ENCODE measurements around the gene TAF1.
"Not testable (repeated sequence)": the region's sequence is repeated elsewhere in the genome, so short reads cannot be mapped to it uniquely, and the experiment has no call there.

Gene TAF1

GRCh38 chrX:71482228-71482958 lies 116.2 kb downstream of the TAF1 start:
- DNase-seq = no peak
- Histone ChIP-seq H3K9me3 (ENCODE audit: control extremely low read depth in 1 of 5, control insufficient read depth in 4 of 5, insufficient read depth in 2 of 5, low read depth in 1 of 5, low read length in 4 of 5) (no peaks in the 10 kb centered on the region), H3K4me3 (ENCODE audit: control insufficient read depth in 1 of 7, extremely low read depth in 1 of 7, insufficient read depth in 4 of 7, low read depth in 2 of 7, low read length in 6 of 7) (no peak overlapping the region), H3K4me1 (ENCODE audit: control extremely low read depth in 1 of 4, control insufficient read depth in 4 of 4, insufficient read depth in 4 of 4, low read length in 3 of 4) (no peaks in the 10 kb centered on the region), H3K36me3 (ENCODE audit: control insufficient read depth in 4 of 4, insufficient read depth in 4 of 4, low read length in 3 of 4) (peaks cover 0 to 2% (median 0%) of the 10 kb centered on the region in 4 experiments), H3K27ac (ENCODE audit: insufficient read depth in 1 of 2, low read depth in 1 of 2, low read length in 2 of 2, poor library complexity in 1 of 2, severe bottlenecking in 2 of 2) (no peak overlapping the region), H3K27me3 (replicated peaks in 2 of 5; ENCODE audit: control insufficient read depth in 4 of 5, insufficient read depth in 5 of 5, low read length in 4 of 5) (no peaks in the 10 kb centered on the region)
- POLR2A ChIA-PET = no interaction called here
- 94% methylated on average over 2 of the region's 4 CpGs for WGBS (ENCODE audit: insufficient coverage)
- CTCF ChIA-PET = no interaction called here

DNA sequence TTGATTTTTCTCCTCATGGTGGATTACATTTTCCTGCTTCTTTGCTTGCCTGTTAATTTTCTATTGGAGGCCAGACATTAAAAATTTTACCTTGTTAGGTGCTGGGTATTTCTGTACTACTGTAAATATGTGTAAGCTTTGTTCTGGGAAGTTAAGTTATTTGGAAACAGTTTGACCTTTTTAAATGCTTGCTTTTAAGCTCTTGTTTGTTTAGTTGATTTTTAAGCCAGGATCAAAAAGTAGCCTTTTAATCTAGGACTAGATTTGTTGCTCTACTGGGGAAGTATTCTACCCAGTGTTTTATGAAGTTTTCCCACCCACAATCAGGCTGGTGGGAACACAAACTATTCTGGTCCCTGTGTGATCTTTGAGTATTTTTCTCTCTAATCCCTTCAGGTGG lies 121.7 kb downstream of the TAF1 start:
- Histone ChIP-seq H3K27ac (ENCODE audit: insufficient read depth in 1 of 2, low read depth in 1 of 2, low read length in 2 of 2, poor library complexity in 1 of 2, severe bottlenecking in 2 of 2) (no peak overlapping the region), H3K27me3 (replicated peaks in 2 of 5; ENCODE audit: control insufficient read depth in 4 of 5, insufficient read depth in 5 of 5, low read length in 4 of 5) (no peaks in the 10 kb centered on the region), H3K4me1 (ENCODE audit: control extremely low read depth in 1 of 4, control insufficient read depth in 4 of 4, insufficient read depth in 4 of 4, low read length in 3 of 4) (peaks cover 0 to 7% (median 3%) of the 10 kb centered on the region in 4 experiments), H3K4me3 (ENCODE audit: control insufficient read depth in 1 of 7, extremely low read depth in 1 of 7, insufficient read depth in 4 of 7, low read depth in 2 of 7, low read length in 6 of 7) (no peak overlapping the region), H3K36me3 (ENCODE audit: control insufficient read depth in 4 of 4, insufficient read depth in 4 of 4, low read length in 3 of 4) (peaks cover 0 to 2% (median 0%) of the 10 kb centered on the region in 4 experiments), H3K9me3 (ENCODE audit: control extremely low read depth in 1 of 5, control insufficient read depth in 4 of 5, insufficient read depth in 2 of 5, low read depth in 1 of 5, low read length in 4 of 5) (no peaks in the 10 kb centered on the region)
- no peak for DNase-seq
- POLR2A ChIA-PET = no interaction called here
- CTCF ChIA-PET = interaction anchor here (0.9 kb wide), 1 partner anchor 68 kb away, joined by 3 read pairs; no protein-coding TSS in a partner anchor

GRCh38 chrX:71489540-71489939 lies 123.4 kb downstream of the TAF1 start:
- ChIA-PET CTCF (no interaction called here), POLR2A (interaction anchor here (0.6 kb wide), 1 partner anchor 121 kb away, joined by 3 read pairs; no protein-coding TSS in a partner anchor)
- Histone ChIP-seq H3K36me3 (ENCODE audit: control insufficient read depth in 4 of 4, insufficient read depth in 4 of 4, low read length in 3 of 4) (peaks cover 0 to 2% (median 0%) of the 10 kb centered on the region in 4 experiments), H3K9me3 (ENCODE audit: control extremely low read depth in 1 of 5, control insufficient read depth in 4 of 5, insufficient read depth in 2 of 5, low read depth in 1 of 5, low read length in 4 of 5) (no peaks in the 10 kb centered on the region), H3K4me1 (ENCODE audit: control extremely low read depth in 1 of 4, control insufficient read depth in 4 of 4, insufficient read depth in 4 of 4, low read length in 3 of 4) (peaks cover 0 to 9% (median 3%) of the 10 kb centered on the region in 4 experiments), H3K27ac (ENCODE audit: insufficient read depth in 1 of 2, low read depth in 1 of 2, low read length in 2 of 2, poor library complexity in 1 of 2, severe bottlenecking in 2 of 2) (no peak overlapping the region), H3K27me3 (replicated peaks in 2 of 5; ENCODE audit: control insufficient read depth in 4 of 5, insufficient read depth in 5 of 5, low read length in 4 of 5) (no peaks in the 10 kb centered on the region), H3K4me3 (ENCODE audit: control insufficient read depth in 1 of 7, extremely low read depth in 1 of 7, insufficient read depth in 4 of 7, low read depth in 2 of 7, low read length in 6 of 7) (no peak overlapping the region)
- 89% methylated on average over 1 of the region's 5 CpGs for WGBS (ENCODE audit: insufficient coverage)
- no peak for DNase-seq

- peaks cover 0 to 9% (median 3%) of the 10 kb centered on the region in 4 experiments for H3K4me1 ChIP-seq (ENCODE audit: control extremely low read depth in 1 of 4, control insufficient read depth in 4 of 4, insufficient read depth in 4 of 4, low read length in 3 of 4)
- H3K27me3 ChIP-seq (replicated peaks in 2 of 5; ENCODE audit: control insufficient read depth in 4 of 5, insufficient read depth in 5 of 5, low read length in 4 of 5) = no peaks in the 10 kb centered on the region
- no peaks in the 10 kb centered on the region for H3K36me3 ChIP-seq (ENCODE audit: control insufficient read depth in 4 of 4, insufficient read depth in 4 of 4, low read length in 3 of 4)
- peak overlapping the region; percentile 38 to 78 (median 56) for H3K4me3 ChIP-seq (ENCODE audit: control insufficient read depth in 1 of 7, extremely low read depth in 1 of 7, insufficient read depth in 4 of 7, low read depth in 2 of 7, low read length in 6 of 7)
- ChIA-PET CTCF (no interaction called here), POLR2A (no interaction called here)
- WGBS (ENCODE audit: insufficient coverage) = 42% methylated on average over 76 of the region's 76 CpGs
- peak; percentile 33 to 64 (median 55) for DNase-seq
- no peak overlapping the region for H3K27ac ChIP-seq (ENCODE audit: insufficient read depth in 1 of 2, low read depth in 1 of 2, low read length in 2 of 2, poor library complexity in 1 of 2, severe bottlenecking in 2 of 2)
- H3K9me3 ChIP-seq (ENCODE audit: control extremely low read depth in 1 of 5, control insufficient read depth in 4 of 5, insufficient read depth in 2 of 5, low read depth in 1 of 5, low read length in 4 of 5) = no peaks in the 10 kb centered on the region
Observed at GRCh38 chrX:71492231-71493065, 126.3 kb downstream of the TAF1 start.

DNA sequence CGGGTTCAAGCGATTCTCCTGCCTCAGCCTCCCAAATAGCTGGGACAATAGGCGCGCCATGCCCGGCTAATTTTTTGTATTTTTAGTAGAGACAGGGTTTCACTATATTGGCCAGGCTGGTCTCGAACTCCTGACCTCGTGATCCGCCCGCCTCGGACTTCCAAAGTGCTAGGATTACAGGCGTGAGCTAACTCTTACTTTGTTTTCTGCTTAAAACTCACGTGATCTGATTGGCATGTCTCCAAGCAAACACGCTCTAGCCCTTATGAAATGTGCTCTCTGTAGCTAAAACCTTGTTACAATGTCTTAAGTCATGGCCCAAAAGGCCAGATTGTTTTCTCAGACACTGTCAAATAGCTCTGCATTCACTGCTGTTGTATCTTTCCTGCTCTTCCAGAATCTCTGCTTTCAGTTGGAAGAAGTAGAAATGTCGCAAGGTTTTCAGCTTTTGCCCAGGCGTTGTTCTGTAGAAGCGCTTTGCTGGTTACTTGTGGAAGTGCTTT lies 127.0 kb downstream of the TAF1 start:
- H3K36me3 ChIP-seq (ENCODE audit: control insufficient read depth in 4 of 4, insufficient read depth in 4 of 4, low read length in 3 of 4) = no peaks in the 10 kb centered on the region
- peak in 2 of 3 donors; percentile 31 for DNase-seq
- peaks cover 0 to 9% (median 3%) of the 10 kb centered on the region in 4 experiments for H3K4me1 ChIP-seq (ENCODE audit: control extremely low read depth in 1 of 4, control insufficient read depth in 4 of 4, insufficient read depth in 4 of 4, low read length in 3 of 4)
- ChIA-PET CTCF (no interaction called here), POLR2A (no interaction called here)
- WGBS (ENCODE audit: insufficient coverage) = 75% methylated on average over 12 of the region's 16 CpGs
- H3K27ac ChIP-seq (ENCODE audit: insufficient read depth in 1 of 2, low read depth in 1 of 2, low read length in 2 of 2, poor library complexity in 1 of 2, severe bottlenecking in 2 of 2) = no peak overlapping the region
- H3K9me3 ChIP-seq (ENCODE audit: control extremely low read depth in 1 of 5, control insufficient read depth in 4 of 5, insufficient read depth in 2 of 5, low read depth in 1 of 5, low read length in 4 of 5) = no peaks in the 10 kb centered on the region
- peak overlapping the region in 3 of 7 experiments; percentile 56 to 78 (median 72) for H3K4me3 ChIP-seq (ENCODE audit: control insufficient read depth in 1 of 7, extremely low read depth in 1 of 7, insufficient read depth in 4 of 7, low read depth in 2 of 7, low read length in 6 of 7)
- no peaks in the 10 kb centered on the region for H3K27me3 ChIP-seq (replicated peaks in 2 of 5; ENCODE audit: control insufficient read depth in 4 of 5, insufficient read depth in 5 of 5, low read length in 4 of 5)

DNA sequence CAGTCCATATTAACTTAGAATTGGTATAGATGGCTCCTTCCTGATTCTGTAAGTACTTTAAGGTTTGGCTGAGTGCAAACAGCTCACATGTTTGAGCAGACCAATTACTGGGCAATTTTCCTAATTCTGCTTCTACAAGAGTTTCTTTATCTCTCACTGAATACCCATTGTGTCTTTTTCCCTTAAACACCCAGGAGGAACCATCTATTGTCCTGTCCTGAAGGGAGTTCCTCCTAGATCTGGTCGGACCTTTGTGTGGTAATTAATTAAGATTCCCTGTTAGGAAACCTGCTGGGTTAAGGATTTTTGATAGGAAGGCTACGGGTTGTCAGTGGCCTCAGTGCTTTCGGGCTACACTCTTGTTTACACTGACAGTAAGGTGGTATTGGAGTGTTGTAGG lies 129.8 kb downstream of the TAF1 start:
- H3K9me3 ChIP-seq (ENCODE audit: control extremely low read depth in 1 of 5, control insufficient read depth in 4 of 5, insufficient read depth in 2 of 5, low read depth in 1 of 5, low read length in 4 of 5); H3K27ac ChIP-seq (ENCODE audit: insufficient read depth in 1 of 2, low read depth in 1 of 2, low read length in 2 of 2, poor library complexity in 1 of 2, severe bottlenecking in 2 of 2); H3K36me3 ChIP-seq (ENCODE audit: control insufficient read depth in 4 of 4, insufficient read depth in 4 of 4, low read length in 3 of 4); H3K4me3 ChIP-seq (ENCODE audit: control insufficient read depth in 1 of 7, extremely low read depth in 1 of 7, insufficient read depth in 4 of 7, low read depth in 2 of 7, low read length in 6 of 7); DNase-seq; POLR2A ChIA-PET; H3K27me3 ChIP-seq (replicated peaks in 2 of 5; ENCODE audit: control insufficient read depth in 4 of 5, insufficient read depth in 5 of 5, low read length in 4 of 5); CTCF ChIA-PET; H3K4me1 ChIP-seq (ENCODE audit: control extremely low read depth in 1 of 4, control insufficient read depth in 4 of 4, insufficient read depth in 4 of 4, low read length in 3 of 4): not testable (repeated sequence)
- 92% methylated on average over 2 of the region's 3 CpGs for WGBS (ENCODE audit: insufficient coverage)

DNA sequence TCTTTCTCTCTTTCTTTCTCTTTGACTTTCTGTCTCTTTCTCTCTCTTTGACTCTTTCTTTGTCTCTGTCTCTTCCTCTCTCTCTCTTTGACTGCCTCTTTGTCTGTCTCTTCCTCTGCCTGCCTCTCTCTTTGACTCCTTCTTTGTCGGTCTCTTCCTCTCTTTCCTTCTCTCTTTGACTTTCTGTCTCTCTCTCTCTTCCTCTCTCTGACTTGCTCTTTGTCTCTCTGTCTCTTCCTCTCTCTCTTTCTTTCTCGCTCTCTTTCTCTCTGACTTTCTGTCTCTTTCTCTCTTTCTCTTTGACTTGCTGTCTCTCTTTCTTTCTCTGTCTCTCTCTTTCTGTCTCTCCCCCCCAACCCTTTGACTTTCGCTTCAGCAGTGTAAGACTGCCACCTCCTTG lies 130.3 kb downstream of the TAF1 start:
- ChIA-PET CTCF (no interaction called here), POLR2A (no interaction called here)
- Histone ChIP-seq H3K27me3 (replicated peaks in 2 of 5; ENCODE audit: control insufficient read depth in 4 of 5, insufficient read depth in 5 of 5, low read length in 4 of 5) (no peaks in the 10 kb centered on the region), H3K9me3 (ENCODE audit: control extremely low read depth in 1 of 5, control insufficient read depth in 4 of 5, insufficient read depth in 2 of 5, low read depth in 1 of 5, low read length in 4 of 5) (no peaks in the 10 kb centered on the region), H3K4me1 (ENCODE audit: control extremely low read depth in 1 of 4, control insufficient read depth in 4 of 4, insufficient read depth in 4 of 4, low read length in 3 of 4) (peaks cover 0 to 9% (median 3%) of the 10 kb centered on the region in 4 experiments), H3K36me3 (ENCODE audit: control insufficient read depth in 4 of 4, insufficient read depth in 4 of 4, low read length in 3 of 4) (no peaks in the 10 kb centered on the region), H3K27ac (ENCODE audit: insufficient read depth in 1 of 2, low read depth in 1 of 2, low read length in 2 of 2, poor library complexity in 1 of 2, severe bottlenecking in 2 of 2) (no peak overlapping the region), H3K4me3 (ENCODE audit: control insufficient read depth in 1 of 7, extremely low read depth in 1 of 7, insufficient read depth in 4 of 7, low read depth in 2 of 7, low read length in 6 of 7) (no peak overlapping the region)
- 94% methylated on average over 2 of the region's 3 CpGs for WGBS (ENCODE audit: insufficient coverage)
- DNase-seq = no peak
